Activated T-cell treated with anti-CD3 and anti-CD28 coated beads for 48 hours (primary cell): ENCODE data around the gene SIT1.

Experiments used
- DNase-seq: peaks from one replicate; pipeline ENCODE4 v3.0.0-alpha.2; 2020; ENCODE audit warnings: low read depth

SIT1 gene

GRCh38 chr9:35650341-35651158 is at the start of gene SIT1:
SIT1 (minus strand) TSS chr9:35650931; CDS start chr9:35650853, 78 bp downstream.
- DNase-seq = no peak

GRCh38 chr9:35700031-35700430 is 49.3 kb upstream of the SIT1 start:
- no peak for DNase-seq

GRCh38 chr9:35698231-35698630 is 47.5 kb upstream of the SIT1 start:
- no peak for DNase-seq

GRCh38 chr9:35697486-35697885 is 46.8 kb upstream of the SIT1 start:
- no peak for DNase-seq

- DNase-seq = peak; percentile 45
These were observed 45.9 kb upstream of the SIT1 start for GRCh38 chr9:35696520-35697215.

- DNase-seq = no peak
These were observed 45.2 kb upstream of the SIT1 start for GRCh38 chr9:35695943-35696401.

- DNase-seq = no peak
These were observed 41.1 kb upstream of the SIT1 start for GRCh38 chr9:35691757-35692301.

GRCh38 chr9:35691334-35691650 is 40.6 kb upstream of the SIT1 start:
- no peak for DNase-seq

- DNase-seq = no peak
These were observed 40.0 kb upstream of the SIT1 start for GRCh38 chr9:35690614-35691333.

GRCh38 chr9:35690294-35690613 is 39.5 kb upstream of the SIT1 start:
- no peak for DNase-seq

- DNase-seq = no peak
These were observed 39.0 kb upstream of the SIT1 start, which contains the start of gene TPM2 for GRCh38 chr9:35689542-35690293. TPM2 (minus strand) TSS chr9:35689925; CDS start chr9:35689817, 108 bp downstream.

- DNase-seq = no peak
These were observed 38.1 kb upstream of the SIT1 start for GRCh38 chr9:35688558-35689541.

- no peak for DNase-seq
These were observed 37.3 kb upstream of the SIT1 start for GRCh38 chr9:35687972-35688557.

GRCh38 chr9:35687306-35687705 is 36.6 kb upstream of the SIT1 start:
- no peak for DNase-seq

- no peak for DNase-seq
These were observed 35.8 kb upstream of the SIT1 start for GRCh38 chr9:35686222-35687203.

GRCh38 chr9:35685506-35685905 is 34.8 kb upstream of the SIT1 start:
- no peak for DNase-seq

- DNase-seq = no peak
These were observed 34.2 kb upstream of the SIT1 start for GRCh38 chr9:35684921-35685320.

GRCh38 chr9:35683323-35683722 is 32.6 kb upstream of the SIT1 start:
- no peak for DNase-seq
